ENCODE results near the gene NUP210L.
"Not testable (repeated sequence)": the region's sequence is repeated elsewhere in the genome, so short reads cannot be mapped to it uniquely, and the experiment has no call there.

NUP210L gene

DNA sequence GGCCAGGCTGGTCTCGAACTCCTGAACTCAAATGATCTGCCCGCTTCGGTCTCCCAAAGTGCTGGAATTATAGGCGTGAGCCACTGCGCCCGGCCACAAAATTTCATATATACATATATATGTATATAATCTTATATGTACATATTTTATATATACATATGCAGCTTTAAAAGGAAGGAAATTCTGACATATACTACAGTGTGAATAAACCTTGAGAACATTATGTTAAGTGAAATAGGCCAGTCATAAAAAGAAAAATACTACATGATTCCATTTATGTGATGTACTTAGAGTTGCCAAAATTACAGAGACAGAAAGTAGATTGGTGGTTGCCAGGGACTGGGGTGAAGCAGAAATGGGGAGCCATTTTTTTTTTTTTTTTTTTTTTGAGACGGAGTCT is 63.2 kb downstream of the NUP210L start:
- in situ Hi-C loops (cut with MboI; ENCODE audit: low pct_unique_long_range_greater_than_20kb, low sequenced_read_pairs, unreplicated experiment) = no loop called here
- DNase-seq (ENCODE audit: low spot score) = no peak
- TF ChIP-seq, protein P1, sequence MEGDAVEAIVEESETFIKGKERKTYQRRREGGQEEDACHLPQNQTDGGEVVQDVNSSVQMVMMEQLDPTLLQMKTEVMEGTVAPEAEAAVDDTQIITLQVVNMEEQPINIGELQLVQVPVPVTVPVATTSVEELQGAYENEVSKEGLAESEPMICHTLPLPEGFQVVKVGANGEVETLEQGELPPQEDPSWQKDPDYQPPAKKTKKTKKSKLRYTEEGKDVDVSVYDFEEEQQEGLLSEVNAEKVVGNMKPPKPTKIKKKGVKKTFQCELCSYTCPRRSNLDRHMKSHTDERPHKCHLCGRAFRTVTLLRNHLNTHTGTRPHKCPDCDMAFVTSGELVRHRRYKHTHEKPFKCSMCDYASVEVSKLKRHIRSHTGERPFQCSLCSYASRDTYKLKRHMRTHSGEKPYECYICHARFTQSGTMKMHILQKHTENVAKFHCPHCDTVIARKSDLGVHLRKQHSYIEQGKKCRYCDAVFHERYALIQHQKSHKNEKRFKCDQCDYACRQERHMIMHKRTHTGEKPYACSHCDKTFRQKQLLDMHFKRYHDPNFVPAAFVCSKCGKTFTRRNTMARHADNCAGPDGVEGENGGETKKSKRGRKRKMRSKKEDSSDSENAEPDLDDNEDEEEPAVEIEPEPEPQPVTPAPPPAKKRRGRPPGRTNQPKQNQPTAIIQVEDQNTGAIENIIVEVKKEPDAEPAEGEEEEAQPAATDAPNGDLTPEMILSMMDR (IDR thresholded peaks at IDR 0.05; ENCODE audit: extremely low read depth, insufficient read depth, missing control alignments) = no peak

DNA sequence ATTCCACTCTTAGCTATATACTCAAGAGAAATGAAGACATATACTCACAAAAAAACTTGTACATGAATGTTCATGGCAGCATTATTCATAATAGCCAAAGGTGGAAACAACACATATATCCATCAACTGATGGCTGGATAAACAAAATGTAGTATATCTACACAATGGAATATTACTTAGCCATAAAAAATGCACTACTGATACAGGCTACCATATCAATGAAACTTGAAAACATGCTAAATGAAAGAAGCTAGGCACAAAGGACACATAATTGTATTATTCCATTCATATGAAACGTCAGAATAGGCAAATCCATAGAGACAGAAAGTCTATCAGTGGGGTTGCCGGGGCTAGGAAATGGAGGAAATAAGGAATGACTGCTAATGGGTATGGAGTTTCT is 67.3 kb downstream of the NUP210L start:
- no peak for DNase-seq (ENCODE audit: low spot score)
- in situ Hi-C loops (cut with MboI; ENCODE audit: low pct_unique_long_range_greater_than_20kb, low sequenced_read_pairs, unreplicated experiment) = no loop called here
- TF ChIP-seq, protein P1 (IDR thresholded peaks at IDR 0.05; ENCODE audit: extremely low read depth, insufficient read depth, missing control alignments) = no peak

DNA sequence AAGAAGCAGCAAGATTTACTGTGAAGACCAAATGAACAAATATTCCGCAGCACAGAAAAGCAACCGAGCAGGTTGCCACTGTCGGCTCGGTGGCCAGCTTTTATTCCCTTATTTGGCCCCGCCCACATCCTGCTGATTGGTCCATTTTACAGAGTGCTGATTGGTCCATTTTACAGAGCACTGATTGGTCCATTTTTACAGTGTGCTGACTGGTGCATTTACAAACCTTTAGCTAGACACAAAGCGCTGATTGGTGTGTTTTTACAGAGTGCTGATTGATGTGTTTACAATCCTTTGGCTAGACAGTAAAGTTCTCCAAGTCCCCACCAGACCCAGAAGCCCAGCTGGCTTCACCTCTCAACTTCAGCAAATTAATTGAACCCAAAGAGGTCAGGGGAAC is 71.8 kb downstream of the NUP210L start:
- in situ Hi-C loops (cut with MboI; ENCODE audit: low pct_unique_long_range_greater_than_20kb, low sequenced_read_pairs, unreplicated experiment); DNase-seq (ENCODE audit: low spot score): not testable (repeated sequence)

DNA sequence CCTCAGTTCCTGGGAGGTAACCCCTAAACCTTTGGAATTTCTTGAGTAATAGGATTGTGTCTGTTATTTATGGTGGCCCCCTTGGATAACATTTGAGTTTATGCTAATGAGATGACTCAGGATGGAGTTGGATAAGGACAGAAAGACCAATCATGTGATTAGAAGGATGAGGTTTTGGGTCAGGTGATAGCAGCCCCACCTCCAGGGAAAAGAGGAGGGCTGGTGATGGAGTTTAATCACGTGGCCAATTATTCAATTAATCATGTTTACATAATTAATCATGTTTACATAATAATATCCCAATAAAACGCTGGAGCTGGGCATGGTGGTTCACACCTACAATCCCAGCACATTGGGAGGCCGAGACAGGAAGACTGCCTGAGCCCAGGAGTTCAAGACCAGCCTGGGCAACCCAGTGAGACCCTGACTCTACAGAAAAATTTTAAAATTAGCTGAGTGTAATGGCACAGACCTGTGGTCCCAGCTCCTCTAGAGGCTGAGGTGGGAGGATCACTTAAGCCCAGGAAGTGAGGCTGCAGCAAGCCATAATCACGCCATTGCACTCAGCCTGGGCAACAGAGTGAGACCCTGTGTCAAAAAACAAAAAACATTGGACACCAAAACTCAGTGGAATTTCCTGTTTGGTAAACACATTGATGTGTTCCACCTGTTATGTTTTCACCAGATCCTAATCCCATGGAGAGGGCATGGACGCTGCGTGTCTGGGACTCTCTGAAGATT is 73.3 kb downstream of the NUP210L start:
- DNase-seq (ENCODE audit: low spot score) = no peak
- in situ Hi-C loops (cut with MboI; ENCODE audit: low pct_unique_long_range_greater_than_20kb, low sequenced_read_pairs, unreplicated experiment) = no loop called here
- TF ChIP-seq, protein P1 (IDR thresholded peaks at IDR 0.05; ENCODE audit: extremely low read depth, insufficient read depth, missing control alignments) = no peak

DNA sequence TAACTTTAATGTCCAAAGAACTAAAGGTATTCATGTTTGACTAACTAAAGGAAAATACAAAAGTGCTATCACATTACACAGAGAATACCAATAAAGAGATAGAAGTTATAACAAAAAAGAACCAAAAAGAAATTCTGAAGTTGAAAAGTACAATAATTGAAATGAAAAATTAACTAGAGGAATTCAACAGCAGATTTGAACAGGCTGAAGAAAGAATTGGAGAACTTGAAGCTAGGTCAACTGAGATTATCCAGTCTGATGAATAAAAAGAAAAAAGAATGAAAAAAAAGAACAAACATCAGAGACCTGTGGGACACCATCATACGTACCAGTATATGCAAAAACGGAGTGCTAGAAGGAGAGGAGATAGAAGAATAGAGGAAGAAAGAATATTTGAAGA is 78.5 kb downstream of the NUP210L start:
- TF ChIP-seq, protein P1 (IDR thresholded peaks at IDR 0.05; ENCODE audit: extremely low read depth, insufficient read depth, missing control alignments) = no peak
- in situ Hi-C loops (cut with MboI; ENCODE audit: low pct_unique_long_range_greater_than_20kb, low sequenced_read_pairs, unreplicated experiment) = no loop called here

DNA sequence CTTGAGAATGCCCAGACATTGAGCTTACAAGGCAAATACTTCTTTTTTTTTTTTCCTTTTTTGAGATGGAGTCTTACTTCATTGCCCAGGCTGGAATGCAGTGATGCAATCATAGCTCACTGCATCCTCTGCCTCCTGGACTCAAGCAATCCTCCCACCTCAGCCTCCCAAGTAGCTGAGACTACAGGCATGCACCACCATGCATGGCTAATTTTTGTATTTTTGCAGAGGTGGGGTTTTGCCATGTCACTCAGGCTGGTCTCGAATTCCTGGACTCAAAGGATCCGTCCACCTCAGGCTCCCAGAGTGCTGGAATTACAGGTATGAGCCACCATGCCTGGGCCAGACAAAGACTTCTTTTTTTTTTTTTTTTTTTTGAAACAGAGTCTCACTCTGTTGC is 79.1 kb downstream of the NUP210L start:
- in situ Hi-C loops (cut with MboI; ENCODE audit: low pct_unique_long_range_greater_than_20kb, low sequenced_read_pairs, unreplicated experiment) = no loop called here
- DNase-seq (ENCODE audit: low spot score) = no peak
- TF ChIP-seq, protein P1 (IDR thresholded peaks at IDR 0.05; ENCODE audit: extremely low read depth, insufficient read depth, missing control alignments) = no peak

More for the DNA sequence above, 78.5 kb downstream of the NUP210L start:
- no peak for DNase-seq (ENCODE audit: low spot score)

DNA sequence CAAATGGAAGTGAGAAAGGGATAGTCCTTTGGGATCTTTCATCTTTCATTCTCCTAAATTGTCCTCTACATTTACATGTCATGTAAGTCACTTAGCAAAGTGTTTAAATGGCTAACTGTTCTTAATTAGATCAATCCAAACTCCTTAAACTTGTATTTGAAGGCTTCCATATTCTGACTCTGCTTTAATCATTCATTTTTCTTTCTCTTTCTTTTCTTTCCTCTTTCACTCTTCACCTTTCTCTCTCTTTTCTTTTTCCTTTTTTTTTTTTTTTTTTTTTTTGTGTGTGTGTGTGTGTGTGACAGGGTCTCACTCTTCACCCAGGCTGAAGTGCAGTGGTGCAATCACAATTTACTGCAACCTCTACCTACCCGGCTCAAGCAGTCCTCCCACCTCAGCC is 92.6 kb downstream of the NUP210L start:
- TF ChIP-seq, protein P1 (IDR thresholded peaks at IDR 0.05; ENCODE audit: extremely low read depth, insufficient read depth, missing control alignments) = no peak
- DNase-seq (ENCODE audit: low spot score) = no peak
- in situ Hi-C loops (cut with MboI; ENCODE audit: low pct_unique_long_range_greater_than_20kb, low sequenced_read_pairs, unreplicated experiment) = no loop called here

DNA sequence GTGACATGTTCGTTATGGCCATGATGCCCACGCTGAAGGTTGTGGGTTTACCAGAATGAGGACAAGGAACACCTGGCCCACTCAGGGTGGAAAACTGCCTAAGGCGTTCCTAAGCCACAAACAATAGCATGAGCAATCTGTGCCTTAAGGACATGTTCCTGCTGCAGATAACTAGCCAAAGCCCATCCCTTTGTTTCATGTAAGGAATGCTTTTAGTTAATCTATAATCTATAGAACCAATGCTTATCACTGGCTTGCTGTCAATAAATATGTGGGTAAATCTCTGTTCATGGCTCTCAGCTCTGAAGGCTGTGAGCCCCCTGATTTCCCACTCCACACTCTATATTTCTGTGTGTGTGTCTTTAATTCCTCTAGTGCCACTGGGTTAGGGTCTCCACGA is 107.4 kb downstream of the NUP210L start:
- DNase-seq (ENCODE audit: low spot score); in situ Hi-C loops (cut with MboI; ENCODE audit: low pct_unique_long_range_greater_than_20kb, low sequenced_read_pairs, unreplicated experiment): not testable (repeated sequence)

DNA sequence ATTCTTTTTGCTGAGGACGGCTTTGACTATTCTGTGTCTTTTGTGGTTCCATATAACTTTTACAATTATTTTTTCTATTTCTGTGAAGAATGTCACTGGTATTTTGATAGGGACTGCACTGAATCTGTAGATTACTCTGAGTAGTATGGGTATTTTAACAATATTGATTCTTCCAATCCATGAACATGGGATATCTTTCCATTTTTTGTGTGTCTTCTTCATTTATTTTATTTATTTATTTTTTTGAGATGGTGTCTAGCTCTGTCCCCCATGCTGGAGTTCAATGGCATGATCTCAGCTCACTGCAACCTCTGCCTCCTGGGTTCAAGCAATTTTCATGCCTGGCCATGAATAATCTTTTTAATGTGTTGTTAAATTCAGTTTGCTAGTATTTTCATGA is 121.2 kb downstream of the NUP210L start:
- DNase-seq (ENCODE audit: low spot score); in situ Hi-C loops (cut with MboI; ENCODE audit: low pct_unique_long_range_greater_than_20kb, low sequenced_read_pairs, unreplicated experiment): not testable (repeated sequence)

Data from GM13977 (cell line).